H9 (cell line): ENCODE data around the gene UBALD1. TPM values are rescaled to one million over a fixed set of nuclear protein-coding genes. Genes with fewer than 3 reads are reported as not detected.

Source experiments
- DNase-seq: peaks from one replicate; pipeline ENCODE4 v3.0.0-alpha.2; 2017
- H2AFZ ChIP-seq: one replicate; pipeline ENCODE4 v1.6.1; 2013; ENCODE audit warnings: mild to moderate bottlenecking, low read length, control low read depth, moderate library complexity
- H2AK5ac ChIP-seq: 2 replicates; pipeline ENCODE4 v1.6.1; 2013; ENCODE audit warnings: low read length, control low read depth, mixed read lengths; ENCODE audit not compliant: insufficient read length
- H2BK120ac ChIP-seq: one replicate; pipeline ENCODE4 v1.6.1; 2013; ENCODE audit warnings: low read depth, mild to moderate bottlenecking, low read length, control low read depth, inconsistent platforms; ENCODE audit not compliant: poor library complexity, severe bottlenecking
- H2BK12ac ChIP-seq: 2 replicates; pipeline ENCODE4 v1.6.1; 2013; ENCODE audit warnings: low read length, control low read depth, mixed read lengths, low read depth; ENCODE audit not compliant: insufficient read length
- H2BK15ac ChIP-seq: 2 replicates; pipeline ENCODE4 v1.6.1; 2013; ENCODE audit warnings: low read depth, low read length, control low read depth
- H2BK20ac ChIP-seq: one replicate; pipeline ENCODE4 v1.6.1; 2013; ENCODE audit warnings: low read depth, mild to moderate bottlenecking, low read length, control low read depth, inconsistent platforms; ENCODE audit not compliant: poor library complexity, severe bottlenecking
- H2BK5ac ChIP-seq: 2 replicates; pipeline ENCODE4 v1.6.1; 2013; ENCODE audit warnings: low read length, control low read depth, mixed read lengths; ENCODE audit not compliant: insufficient read length
- H3K14ac ChIP-seq: 2 replicates; pipeline ENCODE4 v1.6.1; 2013; ENCODE audit warnings: low read length, control low read depth; ENCODE audit not compliant: insufficient read depth
- H3K18ac ChIP-seq: 2 replicates; pipeline ENCODE4 v1.6.1; 2013; ENCODE audit warnings: low read depth, mild to moderate bottlenecking, mixed read lengths, low read length, control low read depth; ENCODE audit not compliant: insufficient read length
- H3K23ac ChIP-seq: 2 replicates; pipeline ENCODE4 v1.6.1; 2013; ENCODE audit warnings: low read length, control low read depth, mixed read lengths, low read depth; ENCODE audit not compliant: insufficient read length
- H3K23me2 ChIP-seq: 2 replicates; pipeline ENCODE4 v1.6.1; 2013; ENCODE audit warnings: low read depth, mild to moderate bottlenecking, mixed read lengths, low read length, control low read depth; ENCODE audit not compliant: insufficient read length, poor library complexity, severe bottlenecking
- H3K27ac ChIP-seq: 2 replicates; pipeline ENCODE4 v1.5.1; 2013; ENCODE audit warnings: low read length, control low read depth, mixed read lengths, low read depth; ENCODE audit not compliant: insufficient read length
- H3K27me3 ChIP-seq: 2 replicates; pipeline ENCODE4 v1.6.1; 2013; ENCODE audit warnings: low read length, control low read depth, inconsistent platforms; ENCODE audit not compliant: insufficient read depth
- H3K4ac ChIP-seq: 2 replicates; pipeline ENCODE4 v1.6.1; 2013; ENCODE audit warnings: low read depth, mild to moderate bottlenecking, control low read depth, inconsistent platforms, low read length, moderate library complexity
- H3K4me1 ChIP-seq: 2 replicates; pipeline ENCODE4 v1.6.1; 2013; ENCODE audit warnings: low read length, control low read depth, inconsistent platforms; ENCODE audit not compliant: insufficient read depth
- H3K4me2 ChIP-seq: 2 replicates; pipeline ENCODE4 v1.6.1; 2013; ENCODE audit warnings: low read length, control low read depth, mixed read lengths; ENCODE audit not compliant: insufficient read length, insufficient read depth
- H3K56ac ChIP-seq: 2 replicates; pipeline ENCODE4 v1.6.1; 2013; ENCODE audit warnings: low read depth, mild to moderate bottlenecking, mixed read lengths, low read length, control low read depth; ENCODE audit not compliant: insufficient read length
- H3K79me1 ChIP-seq: 2 replicates; pipeline ENCODE4 v1.6.1; 2013; ENCODE audit warnings: low read depth, mild to moderate bottlenecking, moderate library complexity, low read length, control low read depth, inconsistent platforms; ENCODE audit not compliant: insufficient read depth, poor library complexity, severe bottlenecking
- H3K79me2 ChIP-seq: 2 replicates; pipeline ENCODE4 v1.6.1; 2013; ENCODE audit warnings: low read length, control low read depth, inconsistent platforms; ENCODE audit not compliant: insufficient read depth
- H3K9ac ChIP-seq: 2 replicates; pipeline ENCODE4 v1.6.1; 2013; ENCODE audit warnings: low read length, control low read depth, mixed read lengths; ENCODE audit not compliant: insufficient read length; ENCODE audit errors: extremely low read depth
- H3K9me3 ChIP-seq: one replicate; pipeline ENCODE4 v1.6.1; 2013; ENCODE audit warnings: low read depth, low read length, inconsistent platforms; ENCODE audit not compliant: control insufficient read depth
- H3T11ph ChIP-seq: one replicate; pipeline ENCODE4 v1.6.1; 2013; ENCODE audit warnings: mild to moderate bottlenecking, low read length, control low read depth, inconsistent platforms
- H4K20me1 ChIP-seq: one replicate; pipeline ENCODE4 v1.6.1; 2013; ENCODE audit not compliant: control insufficient read depth, insufficient read length, insufficient read depth
- H4K5ac ChIP-seq: 2 replicates; pipeline ENCODE4 v1.6.1; 2013; ENCODE audit warnings: low read depth, mild to moderate bottlenecking, mixed read lengths, low read length, control low read depth; ENCODE audit not compliant: insufficient read length
- H4K8ac ChIP-seq: replicated peaks from 2 replicates; pipeline ENCODE4 v1.6.1; 2013; ENCODE audit warnings: low read length, control low read depth, mixed read lengths, low read depth; ENCODE audit not compliant: insufficient read length
- H4K91ac ChIP-seq: 2 replicates; pipeline ENCODE4 v1.6.1; 2013; ENCODE audit warnings: low read depth, mild to moderate bottlenecking, moderate library complexity, mixed read lengths, low read length, control low read depth; ENCODE audit not compliant: insufficient read length
- H3K27ac Mint-ChIP-seq, 3 experiments: 2 replicates in 2 of 3; 3 replicates in 1 of 3; pipeline ENCODE4 v1.8.0; 2020 to 2021; ENCODE audit warnings: mixed read lengths in 3 of 3, mild to moderate bottlenecking in 1 of 3, moderate library complexity in 1 of 3
- H3K27me3 Mint-ChIP-seq: 2 replicates; pipeline ENCODE4 v1.8.0; 2021; ENCODE audit warnings: low read depth, mild to moderate bottlenecking, moderate library complexity, mixed read lengths
- H3K36me3 Mint-ChIP-seq, 3 experiments: 2 replicates in 2 of 3; 3 replicates in 1 of 3; pipeline ENCODE4 v1.8.0; 2020 to 2021; ENCODE audit warnings: low read depth in 3 of 3, mixed read lengths in 3 of 3; ENCODE audit not compliant: insufficient read depth in 1 of 3
- H3K4me1 Mint-ChIP-seq, 2 experiments: 2 replicates each; pipeline ENCODE4 v1.8.0; 2020; ENCODE audit warnings: mixed read lengths in 2 of 2
- H3K4me3 Mint-ChIP-seq, 2 experiments: 2 replicates in 1 of 2; 3 replicates in 1 of 2; pipeline ENCODE4 v1.8.0; 2020 to 2021; ENCODE audit warnings: mild to moderate bottlenecking in 2 of 2, mixed read lengths in 2 of 2, moderate library complexity in 1 of 2
- H3K9me3 Mint-ChIP-seq, 2 experiments: 2 replicates in 1 of 2; 3 replicates in 1 of 2; pipeline ENCODE4 v1.8.0; 2020; ENCODE audit warnings: mild to moderate bottlenecking in 2 of 2, mixed read lengths in 2 of 2, moderate library complexity in 1 of 2
- WGBS: extraction: QIAGEN DNeasy Blood & Tissue Kit; methylation state at CpG from one replicate; pipeline ENCODE4 v1.1.7; 2013; ENCODE audit warnings: missing lambda C conversion rate, low lambda C conversion rate, mixed read lengths; ENCODE audit not compliant: insufficient read length; ENCODE audit errors: extremely low coverage; 5-methylcytosine and 5-hydroxymethylcytosine counted together
- total RNA-seq: library from RNA; stranded (reverse); gene quantifications from 2 replicates; pipeline ENCODE4 v1.2.1, GENCODE V29; 2021
- TF ChIP-seq, protein P1 (sequence below): fragments of 200-600 bp; sonication (generic); conservative IDR thresholded peaks from 3 replicates; pipeline ENCODE4 v1.8.0; 2021; ENCODE audit warnings: antibody characterized with exemption, mild to moderate bottlenecking

Gene UBALD1
- total RNA-seq, 1 experiment from 2014 or later = 80.9 TPM

DNA sequence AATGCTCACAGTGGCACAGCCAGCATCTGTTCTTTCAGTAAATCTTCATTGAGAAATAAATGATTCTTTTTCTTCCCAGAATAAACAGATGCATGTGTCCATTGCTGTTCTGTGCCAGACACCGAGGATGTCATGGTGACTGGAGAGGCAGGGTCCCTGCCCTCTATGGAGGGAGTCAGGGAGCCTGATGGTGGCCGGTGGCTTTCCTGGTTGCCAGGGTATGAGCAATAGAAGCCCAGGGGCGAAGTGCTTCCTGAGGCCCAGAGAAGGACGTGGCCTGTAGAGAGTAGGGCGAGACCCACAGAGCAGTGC is 48.7 kb upstream of the UBALD1 start:
- no peak for DNase-seq
- H3K9ac ChIP-seq = no peak overlapping the region
- no peak overlapping the region for H2BK12ac ChIP-seq
- no peaks in the 10 kb centered on the region for H3K23me2 ChIP-seq
- H2BK5ac ChIP-seq = no peak overlapping the region
- H4K8ac ChIP-seq = no peak overlapping the region
- H2AFZ ChIP-seq = no peak overlapping the region
- no peaks in the 10 kb centered on the region for H3K27me3 ChIP-seq
- H2BK15ac ChIP-seq = no peak overlapping the region
- no peak overlapping the region for H3K4me3 Mint-ChIP-seq
- H3K4ac ChIP-seq = no peak overlapping the region
- no peak overlapping the region for H3K14ac ChIP-seq
- no peak overlapping the region for H4K91ac ChIP-seq
- H2BK120ac ChIP-seq = no peak overlapping the region
- H3K4me1 ChIP-seq = no peaks in the 10 kb centered on the region
- H2BK20ac ChIP-seq = no peak overlapping the region
- H2AK5ac ChIP-seq = no peak overlapping the region
- H3K79me2 ChIP-seq = no peaks in the 10 kb centered on the region
- H3K9me3 Mint-ChIP-seq = no peaks in the 10 kb centered on the region
- no peaks in the 10 kb centered on the region; the same call in 1 of the 2 replicates for H3K27me3 Mint-ChIP-seq
- no peak overlapping the region for H3K18ac ChIP-seq
- H3K27ac Mint-ChIP-seq = peak overlapping the region; percentile 18 to 75 (median 38); a peak in 3 of 7 replicates
- WGBS = no CpG with 5 or more reads among the region's 5 CpGs
- H4K5ac ChIP-seq = no peak overlapping the region
- peaks cover 0 to 8% of the 10 kb centered on the region in 2 experiments; a peak in 2 of 4 replicates for H3K4me1 Mint-ChIP-seq
- no peak overlapping the region for H3T11ph ChIP-seq
- H3K23ac ChIP-seq = no peak overlapping the region
- no peak overlapping the region for H3K27ac ChIP-seq
- no peaks in the 10 kb centered on the region for H3K9me3 ChIP-seq
- no peaks in the 10 kb centered on the region for H3K79me1 ChIP-seq
- no peaks in the 10 kb centered on the region for H4K20me1 ChIP-seq
- TF ChIP-seq, protein P1, sequence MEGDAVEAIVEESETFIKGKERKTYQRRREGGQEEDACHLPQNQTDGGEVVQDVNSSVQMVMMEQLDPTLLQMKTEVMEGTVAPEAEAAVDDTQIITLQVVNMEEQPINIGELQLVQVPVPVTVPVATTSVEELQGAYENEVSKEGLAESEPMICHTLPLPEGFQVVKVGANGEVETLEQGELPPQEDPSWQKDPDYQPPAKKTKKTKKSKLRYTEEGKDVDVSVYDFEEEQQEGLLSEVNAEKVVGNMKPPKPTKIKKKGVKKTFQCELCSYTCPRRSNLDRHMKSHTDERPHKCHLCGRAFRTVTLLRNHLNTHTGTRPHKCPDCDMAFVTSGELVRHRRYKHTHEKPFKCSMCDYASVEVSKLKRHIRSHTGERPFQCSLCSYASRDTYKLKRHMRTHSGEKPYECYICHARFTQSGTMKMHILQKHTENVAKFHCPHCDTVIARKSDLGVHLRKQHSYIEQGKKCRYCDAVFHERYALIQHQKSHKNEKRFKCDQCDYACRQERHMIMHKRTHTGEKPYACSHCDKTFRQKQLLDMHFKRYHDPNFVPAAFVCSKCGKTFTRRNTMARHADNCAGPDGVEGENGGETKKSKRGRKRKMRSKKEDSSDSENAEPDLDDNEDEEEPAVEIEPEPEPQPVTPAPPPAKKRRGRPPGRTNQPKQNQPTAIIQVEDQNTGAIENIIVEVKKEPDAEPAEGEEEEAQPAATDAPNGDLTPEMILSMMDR = no peak
- H3K56ac ChIP-seq = no peak overlapping the region
- H3K36me3 Mint-ChIP-seq = peaks cover 11 to 53% (median 23%) of the 10 kb centered on the region in 3 experiments; a peak in 6 of 7 replicates
- no peak overlapping the region for H3K4me2 ChIP-seq
